NCI-H2227 (cell line): ENCODE data around the gene IFNA17.
"Not testable (repeated sequence)": the region's sequence is repeated elsewhere in the genome, so short reads cannot be mapped to it uniquely, and the experiment has no call there.

Experiments used
- DNase-seq: peaks from one replicate; lab custom pipeline; 2025; ENCODE audit not compliant: unreplicated experiment; lab: John Stamatoyannopoulos, UW

Gene IFNA17

GRCh38 chr9:21228122-21228521 is at the start of gene IFNA17:
Gene IFNA17 (minus strand): TSS chr9:21228222. CDS start chr9:21228173, 49 bp downstream.
- no peak for DNase-seq

GRCh38 chr9:21268347-21268657 is 40.3 kb upstream of the IFNA17 start:
- DNase-seq: no peak

- no peak for DNase-seq
These were observed 39.7 kb upstream of the IFNA17 start for GRCh38 chr9:21267485-21268346.

- DNase-seq: no peak
These were observed 38.9 kb upstream of the IFNA17 start for GRCh38 chr9:21266733-21267484.

- DNase-seq: no peak
These were observed 37.6 kb upstream of the IFNA17 start for GRCh38 chr9:21265421-21266189.

GRCh38 chr9:21255538-21256212 is 27.7 kb upstream of the IFNA17 start:
- DNase-seq: no peak

- DNase-seq: peak; percentile 6
These were observed 24.9 kb upstream of the IFNA17 start for GRCh38 chr9:21252721-21253547.

- no peak for DNase-seq
These were observed 23.6 kb upstream of the IFNA17 start for GRCh38 chr9:21251638-21252037.

- no peak for DNase-seq
These were observed 23.2 kb upstream of the IFNA17 start for GRCh38 chr9:21251190-21251589.

GRCh38 chr9:21244836-21245235 is 16.8 kb upstream of the IFNA17 start:
- no peak for DNase-seq

GRCh38 chr9:21239911-21240310 is 11.9 kb upstream of the IFNA17 start, which contains the start of gene IFNA14:
Gene IFNA14 (minus strand): TSS chr9:21240005. CDS start chr9:21239935, 70 bp downstream.
- DNase-seq: no peak

GRCh38 chr9:21236360-21236714 is 8.3 kb upstream of the IFNA17 start:
- DNase-seq: not testable (repeated sequence)

- peak; percentile 3 for DNase-seq
These were observed 7.7 kb upstream of the IFNA17 start for GRCh38 chr9:21235468-21236359.

- no peak for DNase-seq
These were observed 6.2 kb upstream of the IFNA17 start for GRCh38 chr9:21234153-21234687.

- DNase-seq: no peak
These were observed 5.2 kb upstream of the IFNA17 start for GRCh38 chr9:21233258-21233657.

- DNase-seq: not testable (repeated sequence)
These were observed 10.8 kb downstream of the IFNA17 start, which contains the start of gene IFNA16 for GRCh38 chr9:21217211-21217610. Gene IFNA16 (minus strand): TSS chr9:21217311. CDS start chr9:21217305, 6 bp downstream.

GRCh38 chr9:21213411-21214326 is 14.4 kb downstream of the IFNA17 start:
- DNase-seq: not testable (repeated sequence)

GRCh38 chr9:21212160-21212559 is 15.9 kb downstream of the IFNA17 start:
- not testable (repeated sequence) for DNase-seq
